GM21360 (cell line): ENCODE results near the gene ACAA1.
"Not testable (repeated sequence)": the region's sequence is repeated elsewhere in the genome, so short reads cannot be mapped to it uniquely, and the experiment has no call there.

Experiments
- ATAC-seq: cut with Tn5 transposase; IDR thresholded peaks from one replicate; pipeline ENCODE4 v1.9.1; 2021; ENCODE audit warnings: mild to moderate bottlenecking, moderate library complexity; ENCODE audit not compliant: unreplicated experiment

The ACAA1 gene

DNA sequence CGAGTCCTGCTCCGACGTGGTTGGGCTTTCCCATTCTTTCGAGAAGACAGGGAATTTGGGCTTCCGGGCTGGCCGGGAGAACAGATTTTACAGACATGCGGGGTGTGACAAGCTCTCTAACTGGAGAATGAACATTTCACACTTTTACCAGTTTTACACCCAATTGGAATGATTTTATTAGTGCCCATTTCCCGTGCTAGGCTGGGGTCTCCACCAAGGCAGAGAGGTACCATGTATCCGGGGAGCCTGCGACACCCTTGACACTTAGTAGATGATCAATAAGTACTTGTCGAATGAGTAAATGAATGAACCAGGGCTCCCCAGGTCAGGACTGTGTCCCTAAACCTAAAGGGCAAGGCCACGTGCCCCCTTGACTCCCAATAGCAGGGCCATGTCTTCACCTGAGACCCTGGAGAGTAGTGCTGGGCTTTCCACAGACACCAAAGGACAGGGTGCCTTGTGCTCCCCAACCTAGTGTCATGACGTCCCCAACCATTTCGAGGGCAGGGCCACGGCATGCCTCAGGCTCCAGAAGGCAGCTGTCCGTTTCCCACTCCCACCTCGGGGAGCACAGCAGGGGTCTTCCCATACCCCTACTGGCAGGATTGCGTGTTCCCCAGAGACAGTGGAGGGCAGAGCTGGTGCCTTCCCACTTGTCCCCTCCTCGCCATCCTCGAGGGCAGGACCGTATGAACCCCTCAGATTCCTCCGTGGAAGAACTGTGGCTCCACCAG is 855 bp upstream of the ACAA1 start:
- no peak for ATAC-seq

DNA sequence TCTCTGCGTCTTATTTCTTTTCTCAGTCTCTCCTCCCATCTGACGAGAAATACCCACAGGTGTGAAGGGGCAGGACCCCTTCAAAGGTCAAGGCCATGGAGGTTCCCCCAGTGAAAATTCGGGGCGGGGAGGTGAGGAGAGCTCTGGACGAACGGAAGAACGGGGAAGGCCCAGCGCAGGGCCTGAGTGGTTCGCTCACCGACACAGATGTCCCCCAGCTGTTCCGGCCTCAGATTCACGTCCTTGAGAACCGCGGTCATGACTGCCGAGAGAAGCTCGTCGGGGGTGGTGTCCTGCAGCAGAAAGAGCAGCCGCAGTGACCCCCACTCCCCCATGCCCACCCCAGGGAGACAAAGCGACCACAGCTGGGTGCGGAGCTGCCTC is 542 bp downstream of the ACAA1 start:
- no peak for ATAC-seq

DNA sequence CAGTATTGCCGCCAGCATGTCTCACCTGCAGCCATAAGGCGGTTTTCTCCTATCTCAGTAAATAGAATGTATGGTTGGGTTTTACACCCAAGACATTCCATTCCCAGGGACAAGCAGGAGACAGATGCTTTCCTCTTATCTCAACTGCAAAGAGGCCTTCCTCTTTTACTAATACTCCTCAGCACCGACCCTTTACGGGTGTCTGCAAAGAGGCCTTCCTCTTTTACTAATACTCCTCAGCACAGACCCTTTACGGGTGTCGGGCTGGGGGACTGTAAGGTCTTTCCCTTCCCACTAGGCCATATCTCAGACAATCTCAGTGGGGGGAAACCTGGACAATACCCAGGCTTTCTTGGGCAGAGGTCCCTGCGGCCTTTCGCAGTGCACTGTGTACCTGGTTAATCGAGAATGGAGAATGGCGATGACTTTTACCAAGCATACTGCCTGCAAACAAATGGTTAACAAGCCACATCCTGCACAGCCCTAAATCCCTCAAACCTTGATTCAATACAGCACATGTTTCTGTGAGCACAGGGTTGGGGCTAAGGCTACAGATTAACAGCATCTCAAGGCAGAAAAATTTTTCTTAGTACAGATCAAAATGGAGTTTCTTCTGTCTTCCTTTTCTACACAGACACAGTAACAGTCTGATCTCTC is 1.2 kb downstream of the ACAA1 start:
- ATAC-seq: not testable (repeated sequence)

DNA sequence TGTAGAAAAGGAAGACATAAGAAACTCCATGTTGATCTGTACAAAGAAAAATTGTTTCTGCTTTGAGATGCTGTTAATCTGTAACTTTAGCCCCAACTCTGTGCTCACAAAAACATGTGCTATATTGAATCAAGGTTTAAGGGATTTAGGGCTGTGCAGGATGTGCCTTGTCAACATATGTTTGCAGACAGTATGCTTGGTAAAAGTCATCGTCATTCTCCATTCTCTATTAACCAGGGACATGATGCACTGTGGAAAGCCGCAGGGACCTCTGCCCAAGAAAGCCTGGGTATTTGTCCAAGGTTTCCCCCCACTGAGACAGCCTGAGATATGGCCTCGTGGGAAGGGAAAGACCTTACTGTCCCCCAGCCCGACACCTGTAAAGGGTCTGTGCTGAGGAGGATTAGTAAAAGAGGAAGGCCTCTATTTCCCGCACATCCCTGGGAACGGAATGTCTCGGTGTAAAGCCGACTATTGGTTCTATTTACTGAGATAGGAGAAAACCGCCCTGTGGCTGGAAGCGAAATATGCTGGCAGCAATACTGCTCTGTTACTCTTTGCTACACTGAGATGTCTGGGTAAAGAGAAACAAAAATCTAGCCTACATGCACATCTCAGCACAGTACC is 2.3 kb downstream of the ACAA1 start:
- ATAC-seq: not testable (repeated sequence)

GRCh38 chr3:38133557-38134405 is 3.1 kb downstream of the ACAA1 start:
- ATAC-seq: no peak

DNA sequence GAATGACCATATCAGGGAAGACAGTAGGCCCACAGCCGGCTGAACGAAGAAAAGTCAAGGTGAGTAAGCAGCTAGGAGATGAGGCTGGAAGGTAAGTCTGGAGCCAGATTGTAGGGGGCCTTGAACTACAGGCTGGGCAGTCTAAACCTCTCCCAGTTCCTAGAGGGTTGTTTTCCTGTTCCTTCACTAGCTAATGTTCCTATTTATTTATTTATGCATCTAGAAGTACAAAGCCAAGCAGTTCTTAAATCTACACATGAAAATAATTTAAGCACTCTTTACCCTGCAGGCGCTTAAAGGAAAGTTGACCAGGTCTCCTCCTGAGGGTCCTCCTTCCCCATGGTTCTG is 3.7 kb downstream of the ACAA1 start:
- no peak for ATAC-seq

DNA sequence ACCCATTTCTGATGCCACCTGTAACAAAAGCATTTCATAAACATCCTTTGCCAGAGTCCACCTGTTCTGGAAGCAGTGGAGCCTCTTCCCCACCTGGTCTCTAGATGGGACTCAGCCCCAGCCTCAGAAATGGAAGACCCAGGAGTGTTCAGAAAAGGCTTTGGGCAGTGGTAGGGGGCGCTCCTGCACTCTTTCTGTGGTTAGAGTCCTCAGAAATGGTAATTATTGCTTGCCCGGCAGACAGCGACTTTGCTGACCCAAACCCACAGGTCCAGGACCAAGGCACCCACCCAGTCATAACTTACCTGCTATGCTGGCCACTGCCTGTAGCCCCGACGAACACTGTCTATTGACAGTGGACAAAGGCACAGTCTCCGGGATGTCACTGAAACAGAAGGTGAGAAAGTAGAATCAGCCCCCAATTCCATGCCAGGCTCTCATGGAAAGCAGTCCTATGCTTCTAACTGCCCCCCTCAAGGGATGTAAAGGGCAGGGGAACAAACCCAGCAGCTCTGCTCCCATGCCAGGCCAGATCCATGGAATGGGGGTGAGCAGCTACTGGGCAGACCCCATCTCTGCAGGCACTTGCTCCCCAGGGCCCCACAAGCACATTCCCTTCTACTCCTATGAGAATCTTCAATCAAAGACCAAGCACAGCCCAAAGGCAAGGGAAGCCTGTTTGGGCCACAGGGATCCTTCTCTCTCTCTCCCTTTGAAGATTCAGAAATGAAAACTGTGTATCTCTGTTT is 5.1 kb downstream of the ACAA1 start:
- no peak for ATAC-seq

- ATAC-seq: no peak
These were observed 6.3 kb downstream of the ACAA1 start for GRCh38 chr3:38130631-38131065.

DNA sequence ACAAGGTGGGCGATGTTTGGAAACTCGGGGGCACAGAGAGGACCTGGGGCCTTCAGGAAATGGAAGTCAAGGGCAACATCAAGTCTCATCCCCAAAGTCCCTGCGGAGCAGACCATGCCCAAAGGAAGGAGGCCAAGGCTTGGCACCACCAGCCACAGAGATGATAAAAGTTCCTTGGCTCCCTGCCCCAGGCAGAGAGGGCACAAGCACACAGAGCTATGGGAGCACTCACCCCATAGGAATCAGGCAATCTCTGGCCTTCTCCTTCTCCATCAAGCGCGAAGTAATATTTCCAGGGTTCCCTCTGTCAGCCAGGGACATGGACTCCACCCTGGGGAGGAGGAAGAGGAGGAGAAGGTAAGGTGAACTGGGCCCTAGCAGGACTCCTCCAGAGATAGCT is 7.9 kb downstream of the ACAA1 start:
- no peak for ATAC-seq

- no peak for ATAC-seq
These were observed 8.6 kb downstream of the ACAA1 start for GRCh38 chr3:38128303-38128655.

GRCh38 chr3:38127611-38128302 is 9.2 kb downstream of the ACAA1 start:
- ATAC-seq: no peak

DNA sequence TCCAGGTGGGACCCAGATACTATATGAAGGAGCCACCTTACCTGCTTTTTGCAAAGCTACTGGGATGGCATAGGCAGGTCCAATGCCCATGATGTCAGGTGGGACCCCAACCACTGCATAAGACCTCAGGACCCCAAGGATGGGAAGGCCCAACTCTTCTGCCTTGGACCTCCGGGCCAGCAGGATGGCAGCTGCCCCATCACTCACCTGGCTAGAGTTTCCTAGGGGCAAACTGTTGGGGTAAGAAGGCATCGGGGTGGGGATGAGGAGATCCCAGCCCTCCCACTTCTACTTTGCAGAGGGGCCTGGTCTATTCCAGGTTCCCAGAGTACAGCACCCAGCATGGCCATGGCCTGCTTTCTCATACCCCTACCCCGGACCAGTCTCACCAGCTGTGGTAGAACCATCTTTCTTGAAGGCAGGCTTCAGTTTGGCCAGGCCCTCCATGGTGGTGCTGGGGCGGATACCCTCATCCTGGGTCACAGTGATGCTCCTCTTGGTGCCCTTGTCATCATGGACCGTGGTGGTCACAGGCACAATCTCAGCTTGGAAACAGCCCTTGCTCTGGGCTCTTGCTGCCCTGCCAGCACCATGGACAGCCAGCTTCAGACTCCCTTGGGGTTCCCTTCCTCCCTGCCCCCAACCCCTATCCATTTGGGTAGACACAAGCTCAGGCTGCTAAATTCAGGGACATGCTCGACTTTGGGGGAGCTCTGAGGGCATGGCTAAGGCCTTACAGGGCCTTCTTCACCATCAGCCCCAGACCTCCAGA is 10.6 kb downstream of the ACAA1 start:
- ATAC-seq: no peak

DNA sequence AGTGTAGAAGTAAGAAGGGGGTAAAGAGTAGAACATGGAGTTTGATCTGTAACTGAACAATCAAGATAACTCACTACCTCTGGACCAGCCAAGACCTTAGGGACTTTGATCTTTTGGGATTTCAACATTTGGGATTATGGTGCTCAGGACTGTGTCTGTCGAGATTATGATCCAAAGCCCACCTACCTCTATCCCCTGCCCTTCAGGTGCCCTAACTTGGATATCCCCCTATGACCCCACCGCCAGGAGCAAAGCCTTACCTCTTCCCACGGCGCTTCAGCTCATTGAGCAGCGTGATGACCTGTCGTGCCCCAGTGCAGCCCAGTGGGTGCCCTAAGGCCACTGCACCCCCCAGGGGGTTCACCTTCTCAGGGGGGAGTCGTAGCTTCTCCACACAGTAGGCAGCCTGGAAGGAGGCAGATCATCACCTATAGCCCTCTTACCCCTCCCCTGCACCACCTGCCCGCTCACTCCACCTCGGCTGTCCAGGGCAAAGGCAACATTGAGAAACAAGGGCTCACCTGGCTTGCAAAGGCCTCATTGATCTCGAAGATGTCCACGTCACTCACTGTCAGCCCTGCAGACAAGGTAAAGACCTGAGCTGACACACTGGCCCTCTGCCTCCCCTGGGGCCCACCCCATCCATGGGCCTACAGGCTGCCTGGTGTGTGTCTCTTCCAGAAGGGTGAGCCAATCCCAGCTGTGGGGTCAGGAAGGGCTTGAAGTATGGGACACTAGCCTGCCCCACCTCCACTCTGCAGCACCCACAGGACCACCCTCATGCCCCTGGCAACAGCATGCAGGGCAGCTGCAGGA is 11.4 kb downstream of the ACAA1 start:
- ATAC-seq: no peak

DNA sequence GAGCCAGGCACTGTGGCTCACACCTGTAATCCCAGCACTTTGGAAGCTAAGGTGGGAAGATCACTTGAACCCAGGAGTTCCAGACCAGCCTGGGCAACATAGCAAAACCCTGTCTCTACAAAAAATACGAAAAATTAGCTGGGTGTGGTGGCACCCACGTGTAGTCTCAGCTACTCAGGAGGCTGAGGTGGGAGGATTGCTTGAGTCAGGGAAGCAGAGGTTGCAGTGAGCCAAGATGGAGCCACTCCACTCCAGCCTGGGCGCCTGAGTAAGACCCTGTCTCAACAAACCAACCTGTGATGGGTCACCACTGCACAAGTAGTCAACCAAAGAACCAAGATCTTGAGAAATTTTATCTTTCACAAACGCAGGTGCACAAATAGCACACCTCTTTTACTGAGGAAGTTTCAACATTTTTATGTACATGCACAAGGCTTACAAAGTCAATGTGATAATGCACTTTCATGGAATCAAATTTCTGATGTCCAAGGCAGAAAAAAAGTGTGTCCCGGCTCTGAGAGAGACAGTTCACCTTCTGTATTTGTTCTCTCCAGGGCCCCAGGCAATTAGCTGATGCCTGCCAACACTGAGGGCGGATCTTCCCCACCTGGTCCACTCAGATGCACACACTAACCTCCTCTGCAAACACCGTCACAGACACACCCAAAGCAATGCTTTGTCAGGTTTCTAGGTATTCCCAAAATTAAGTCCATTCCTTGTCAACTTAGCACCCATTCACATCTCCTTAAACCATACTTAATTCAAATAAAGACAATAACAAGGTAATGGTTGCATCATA is 12.4 kb downstream of the ACAA1 start:
- ATAC-seq: no peak

- ATAC-seq: no peak
These were observed 14.1 kb downstream of the ACAA1 start for GRCh38 chr3:38122712-38123290.

- ATAC-seq: no peak
These were observed 15.0 kb downstream of the ACAA1 start for GRCh38 chr3:38121832-38122461.

GRCh38 chr3:38121451-38121831 is 15.5 kb downstream of the ACAA1 start:
- no peak for ATAC-seq
